ENCODE results near the gene ABLIM2.

DNA sequence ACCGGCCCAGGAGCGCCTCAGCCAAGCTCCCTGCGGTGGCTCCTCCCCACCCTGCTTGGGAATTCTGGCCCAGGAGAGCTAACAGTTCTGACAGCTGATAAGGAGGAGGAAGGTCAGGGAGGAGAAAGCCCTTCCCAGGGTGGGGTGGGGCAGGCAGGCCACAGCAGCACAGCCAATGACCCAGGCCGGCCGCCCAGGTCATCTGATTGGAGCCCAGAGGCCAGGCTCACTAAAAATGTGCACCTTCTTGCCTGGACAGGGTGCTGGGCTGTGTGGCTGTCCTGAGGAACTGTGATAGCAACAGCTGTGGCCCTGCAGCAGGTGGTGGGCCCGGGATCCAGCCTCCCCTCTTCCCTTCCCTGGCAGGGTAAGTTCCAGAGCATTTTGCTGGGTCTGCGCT is 23.2 kb upstream of the ABLIM2 start:
- TF ChIP-seq RFX5 (IDR thresholded peaks at IDR 0.05) (no peak), MYC (IDR thresholded peaks at IDR 0.05; ENCODE audit: borderline replicate concordance, low read length) (no peak), ZFP36 (IDR thresholded peaks at IDR 0.05; ENCODE audit: borderline replicate concordance, partially characterized antibody) (no peak), NFE2L2 (conservative IDR thresholded peaks at IDR 0.05; ENCODE audit: low read length) (no peak), POLR2A (IDR thresholded peaks at IDR 0.05; ENCODE audit: low read length) (no peak), SMC3 (IDR thresholded peaks at IDR 0.05) (no peak)
- TF ChIP-seq, protein P1, sequence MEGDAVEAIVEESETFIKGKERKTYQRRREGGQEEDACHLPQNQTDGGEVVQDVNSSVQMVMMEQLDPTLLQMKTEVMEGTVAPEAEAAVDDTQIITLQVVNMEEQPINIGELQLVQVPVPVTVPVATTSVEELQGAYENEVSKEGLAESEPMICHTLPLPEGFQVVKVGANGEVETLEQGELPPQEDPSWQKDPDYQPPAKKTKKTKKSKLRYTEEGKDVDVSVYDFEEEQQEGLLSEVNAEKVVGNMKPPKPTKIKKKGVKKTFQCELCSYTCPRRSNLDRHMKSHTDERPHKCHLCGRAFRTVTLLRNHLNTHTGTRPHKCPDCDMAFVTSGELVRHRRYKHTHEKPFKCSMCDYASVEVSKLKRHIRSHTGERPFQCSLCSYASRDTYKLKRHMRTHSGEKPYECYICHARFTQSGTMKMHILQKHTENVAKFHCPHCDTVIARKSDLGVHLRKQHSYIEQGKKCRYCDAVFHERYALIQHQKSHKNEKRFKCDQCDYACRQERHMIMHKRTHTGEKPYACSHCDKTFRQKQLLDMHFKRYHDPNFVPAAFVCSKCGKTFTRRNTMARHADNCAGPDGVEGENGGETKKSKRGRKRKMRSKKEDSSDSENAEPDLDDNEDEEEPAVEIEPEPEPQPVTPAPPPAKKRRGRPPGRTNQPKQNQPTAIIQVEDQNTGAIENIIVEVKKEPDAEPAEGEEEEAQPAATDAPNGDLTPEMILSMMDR (IDR thresholded peaks at IDR 0.05): no peak
